GM13976 (cell line): ENCODE data around the gene CACNG4.
A peak's percentile ranks its signal among the peaks of the same experiment; 100 is the strongest.

Source experiments
- DNase-seq: peaks from one replicate; pipeline ENCODE4 v3.0.0; 2012; ENCODE audit warnings: low spot score
- in situ Hi-C: fragments of 300-500 bp; cut with MboI; formaldehyde crosslinking; loops from one replicate; pipeline ENCODE4 v1.12.0; 2022; ENCODE audit warnings: low sequenced_read_pairs, mixed read lengths, inconsistent platforms; ENCODE audit not compliant: unreplicated experiment
- TF ChIP-seq, protein P1 (sequence below): IDR thresholded peaks from 2 replicates; pipeline ENCODE4 v1.5.1; 2012; ENCODE audit warnings: borderline replicate concordance, mild to moderate bottlenecking; ENCODE audit not compliant: insufficient read depth; ENCODE audit errors: extremely low read depth, missing control alignments, control extremely low read depth

CACNG4 gene

GRCh38 chr17:67043283-67043682 lies 78.8 kb downstream of the CACNG4 start:
- in situ Hi-C loops, result no loop called here
- no peak for DNase-seq
- TF ChIP-seq, protein P1, sequence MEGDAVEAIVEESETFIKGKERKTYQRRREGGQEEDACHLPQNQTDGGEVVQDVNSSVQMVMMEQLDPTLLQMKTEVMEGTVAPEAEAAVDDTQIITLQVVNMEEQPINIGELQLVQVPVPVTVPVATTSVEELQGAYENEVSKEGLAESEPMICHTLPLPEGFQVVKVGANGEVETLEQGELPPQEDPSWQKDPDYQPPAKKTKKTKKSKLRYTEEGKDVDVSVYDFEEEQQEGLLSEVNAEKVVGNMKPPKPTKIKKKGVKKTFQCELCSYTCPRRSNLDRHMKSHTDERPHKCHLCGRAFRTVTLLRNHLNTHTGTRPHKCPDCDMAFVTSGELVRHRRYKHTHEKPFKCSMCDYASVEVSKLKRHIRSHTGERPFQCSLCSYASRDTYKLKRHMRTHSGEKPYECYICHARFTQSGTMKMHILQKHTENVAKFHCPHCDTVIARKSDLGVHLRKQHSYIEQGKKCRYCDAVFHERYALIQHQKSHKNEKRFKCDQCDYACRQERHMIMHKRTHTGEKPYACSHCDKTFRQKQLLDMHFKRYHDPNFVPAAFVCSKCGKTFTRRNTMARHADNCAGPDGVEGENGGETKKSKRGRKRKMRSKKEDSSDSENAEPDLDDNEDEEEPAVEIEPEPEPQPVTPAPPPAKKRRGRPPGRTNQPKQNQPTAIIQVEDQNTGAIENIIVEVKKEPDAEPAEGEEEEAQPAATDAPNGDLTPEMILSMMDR, result no peak

DNA sequence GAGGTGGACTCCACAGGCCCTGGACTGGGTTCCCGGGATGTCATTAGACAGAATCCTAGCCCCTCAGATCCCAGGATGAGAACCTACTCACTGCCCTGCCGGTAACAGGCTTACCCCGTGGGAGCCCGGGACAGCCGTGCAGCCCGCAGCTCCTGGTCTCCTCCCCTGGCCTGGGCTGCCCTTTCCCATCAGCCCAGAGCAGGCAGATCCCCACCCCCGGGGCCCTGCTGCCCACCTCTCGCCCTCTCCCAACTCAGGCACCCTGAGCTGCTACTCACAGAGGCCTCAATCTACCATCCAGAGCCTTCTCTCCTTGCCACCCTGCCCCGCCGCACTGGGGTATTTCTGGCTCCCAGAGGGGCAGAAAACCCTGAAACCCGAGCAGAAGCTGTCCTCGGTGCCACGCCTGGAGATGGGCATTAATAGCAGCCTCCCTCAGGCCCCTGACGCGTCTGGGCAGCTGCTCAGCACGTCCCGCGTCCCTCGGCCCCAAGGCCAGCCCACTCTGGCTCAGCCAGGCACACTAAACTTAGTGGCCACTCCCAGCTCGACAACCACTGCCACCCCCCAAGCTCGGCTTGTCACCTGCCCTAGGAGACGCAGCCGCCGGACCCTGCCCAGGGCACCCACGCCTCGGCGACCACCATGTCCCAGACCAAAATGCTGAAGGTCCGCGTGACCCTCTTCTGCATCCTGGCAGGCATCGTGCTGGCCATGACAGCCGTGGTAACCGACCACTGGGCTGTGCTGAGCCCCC lies 79.7 kb downstream of the CACNG4 start, which contains the start of gene CACNG1:
Gene CACNG1 (plus strand): TSS at position 539 of the 757 bp plus-strand sequence. CDS start 107 bp downstream, at position 646.
- in situ Hi-C loops, result no loop called here
- TF ChIP-seq, protein P1, result no peak
- peak; percentile 19 for DNase-seq

DNA sequence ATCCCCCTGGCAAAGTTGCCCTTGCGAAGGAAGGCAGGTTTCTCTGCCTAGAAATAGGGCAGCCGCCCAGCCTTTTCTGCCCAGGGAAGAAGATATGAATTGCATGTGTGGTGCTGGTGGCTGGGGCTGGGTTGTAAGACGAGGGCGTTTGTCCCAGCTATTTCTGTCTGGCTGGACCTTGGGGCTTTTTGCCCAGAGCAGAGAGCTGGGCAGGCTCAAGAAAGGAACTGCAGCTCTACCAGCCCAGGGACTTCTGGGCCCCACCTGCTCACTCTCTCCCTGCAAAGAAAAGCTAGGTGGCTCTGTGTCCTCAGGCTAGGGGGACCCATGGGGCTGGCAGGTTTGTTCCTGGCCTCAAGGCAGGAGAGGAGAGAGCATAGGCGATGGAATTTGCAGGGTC lies 80.4 kb downstream of the CACNG4 start:
- in situ Hi-C loops, result no loop called here
- peak; percentile 29 for DNase-seq
- TF ChIP-seq, protein P1, result no peak

DNA sequence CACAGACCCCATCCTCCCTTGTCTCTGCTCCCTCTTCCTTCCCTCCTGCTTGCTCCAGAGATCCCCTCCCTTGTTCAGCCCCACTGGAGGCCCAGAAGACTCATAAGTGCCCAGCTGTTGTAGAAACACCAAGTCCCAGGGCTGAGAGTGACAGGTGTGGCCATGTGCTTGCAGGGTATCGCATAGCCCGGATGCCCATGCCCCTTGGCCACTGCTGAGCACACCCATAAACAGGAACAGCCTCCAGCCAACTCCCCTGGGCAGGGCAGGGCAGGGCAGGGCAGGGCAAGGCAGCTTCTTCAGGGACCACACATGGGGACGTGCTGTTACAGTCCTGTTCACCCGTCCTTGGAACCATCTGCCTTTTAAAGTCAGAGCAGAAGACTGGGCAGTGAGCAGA lies 81.9 kb downstream of the CACNG4 start:
- in situ Hi-C loops, result no loop called here
- DNase-seq, result no peak
- TF ChIP-seq, protein P1, result no peak

DNA sequence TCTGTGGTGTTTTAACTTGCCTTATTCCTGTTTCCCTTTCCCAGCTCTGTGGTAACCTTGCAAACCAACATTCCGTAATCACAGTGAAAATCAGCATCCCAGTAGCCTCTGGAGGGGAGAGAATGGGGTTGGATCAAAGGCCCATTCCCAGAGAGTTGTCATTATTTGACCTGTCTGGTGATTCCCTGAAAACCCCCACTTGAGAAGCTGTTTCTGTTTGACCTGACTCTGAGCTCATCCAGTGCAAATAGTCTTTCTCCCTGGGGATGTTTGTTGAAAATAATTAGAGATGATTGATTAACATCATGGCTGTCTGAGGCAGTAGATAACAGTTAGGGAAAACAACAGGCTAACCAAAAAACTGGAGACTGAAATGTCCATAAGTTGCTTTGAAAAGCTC lies 82.9 kb downstream of the CACNG4 start:
- in situ Hi-C loops, result no loop called here
- TF ChIP-seq, protein P1, result no peak
- DNase-seq, result no peak

- no peak for DNase-seq
- in situ Hi-C loops, result no loop called here
- TF ChIP-seq, protein P1, result no peak
Measured at GRCh38 chr17:67049025-67049739, 84.7 kb downstream of the CACNG4 start.
